Stimulated activated CD4-positive, alpha-beta T cell treated with anti-CD3 and anti-CD28 coated beads, Interleukin-1b, Interleukin-23, amount 100 ng/mL, for 48 hours (primary cell): ENCODE results near the gene SMPD1.
"Not testable (repeated sequence)": the region's sequence is repeated elsewhere in the genome, so short reads cannot be mapped to it uniquely, and the experiment has no call there.

Experiments used
- DNase-seq: peaks from one replicate; pipeline ENCODE4 v3.0.0-alpha.2; 2020

The SMPD1 gene

DNA sequence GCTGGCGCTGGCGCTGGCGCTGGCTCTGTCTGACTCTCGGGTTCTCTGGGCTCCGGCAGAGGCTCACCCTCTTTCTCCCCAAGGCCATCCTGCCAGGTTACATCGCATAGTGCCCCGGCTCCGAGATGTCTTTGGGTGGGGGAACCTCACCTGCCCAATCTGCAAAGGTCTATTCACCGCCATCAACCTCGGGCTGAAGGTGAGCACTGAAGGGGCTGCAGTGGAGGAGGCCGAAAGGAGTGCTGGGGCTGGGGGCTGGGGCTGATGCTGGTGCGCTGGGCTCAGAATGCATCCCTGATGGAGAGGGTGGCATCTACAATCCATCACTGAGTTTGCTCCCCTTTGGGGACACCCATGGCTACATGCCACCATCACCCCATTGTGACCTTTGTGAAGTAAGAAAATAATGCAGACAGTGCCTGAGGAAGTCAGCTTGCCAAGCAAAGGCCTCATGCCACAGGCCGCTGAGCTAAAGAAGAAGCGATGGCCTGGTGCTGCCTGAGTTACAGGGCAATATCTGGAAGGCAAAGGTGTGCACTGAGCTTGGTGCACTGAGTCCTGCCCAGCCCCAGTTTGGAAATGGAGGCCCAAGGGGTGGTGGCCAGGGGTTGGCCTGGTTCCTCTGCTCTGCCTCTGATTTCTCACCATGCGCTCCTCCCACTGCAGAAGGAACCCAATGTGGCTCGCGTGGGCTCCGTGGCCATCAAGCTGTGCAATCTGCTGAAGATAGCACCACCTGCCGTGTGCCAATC is 620 bp downstream of the SMPD1 start:
- DNase-seq, result no peak

DNA sequence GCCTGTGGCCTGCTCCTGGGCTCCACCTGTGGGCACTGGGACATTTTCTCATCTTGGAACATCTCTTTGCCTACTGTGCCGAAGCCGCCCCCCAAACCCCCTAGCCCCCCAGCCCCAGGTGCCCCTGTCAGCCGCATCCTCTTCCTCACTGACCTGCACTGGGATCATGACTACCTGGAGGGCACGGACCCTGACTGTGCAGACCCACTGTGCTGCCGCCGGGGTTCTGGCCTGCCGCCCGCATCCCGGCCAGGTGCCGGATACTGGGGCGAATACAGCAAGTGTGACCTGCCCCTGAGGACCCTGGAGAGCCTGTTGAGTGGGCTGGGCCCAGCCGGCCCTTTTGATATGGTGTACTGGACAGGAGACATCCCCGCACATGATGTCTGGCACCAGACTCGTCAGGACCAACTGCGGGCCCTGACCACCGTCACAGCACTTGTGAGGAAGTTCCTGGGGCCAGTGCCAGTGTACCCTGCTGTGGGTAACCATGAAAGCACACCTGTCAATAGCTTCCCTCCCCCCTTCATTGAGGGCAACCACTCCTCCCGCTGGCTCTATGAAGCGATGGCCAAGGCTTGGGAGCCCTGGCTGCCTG is 1.4 kb downstream of the SMPD1 start:
- DNase-seq, result no peak

DNA sequence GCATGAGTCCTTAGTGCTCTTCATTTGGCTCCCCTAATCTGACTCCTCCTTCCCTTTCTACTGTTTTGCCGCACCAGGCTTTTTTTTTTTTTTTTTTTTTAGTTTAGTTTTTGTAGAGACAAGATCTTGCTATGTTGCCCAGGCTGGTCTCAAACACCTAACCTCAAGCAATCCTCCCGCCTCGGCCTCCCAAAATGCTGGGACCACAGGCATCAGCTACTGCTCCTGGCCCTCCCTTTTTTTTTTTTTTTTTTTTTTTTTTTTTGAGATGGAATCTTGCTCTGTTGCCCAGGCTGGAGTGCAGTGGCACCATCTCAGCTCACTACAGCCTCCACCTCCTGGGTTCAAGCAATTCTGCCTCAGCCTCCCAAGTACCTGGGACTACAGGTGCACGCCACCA is 2.0 kb downstream of the SMPD1 start:
- not testable (repeated sequence) for DNase-seq

DNA sequence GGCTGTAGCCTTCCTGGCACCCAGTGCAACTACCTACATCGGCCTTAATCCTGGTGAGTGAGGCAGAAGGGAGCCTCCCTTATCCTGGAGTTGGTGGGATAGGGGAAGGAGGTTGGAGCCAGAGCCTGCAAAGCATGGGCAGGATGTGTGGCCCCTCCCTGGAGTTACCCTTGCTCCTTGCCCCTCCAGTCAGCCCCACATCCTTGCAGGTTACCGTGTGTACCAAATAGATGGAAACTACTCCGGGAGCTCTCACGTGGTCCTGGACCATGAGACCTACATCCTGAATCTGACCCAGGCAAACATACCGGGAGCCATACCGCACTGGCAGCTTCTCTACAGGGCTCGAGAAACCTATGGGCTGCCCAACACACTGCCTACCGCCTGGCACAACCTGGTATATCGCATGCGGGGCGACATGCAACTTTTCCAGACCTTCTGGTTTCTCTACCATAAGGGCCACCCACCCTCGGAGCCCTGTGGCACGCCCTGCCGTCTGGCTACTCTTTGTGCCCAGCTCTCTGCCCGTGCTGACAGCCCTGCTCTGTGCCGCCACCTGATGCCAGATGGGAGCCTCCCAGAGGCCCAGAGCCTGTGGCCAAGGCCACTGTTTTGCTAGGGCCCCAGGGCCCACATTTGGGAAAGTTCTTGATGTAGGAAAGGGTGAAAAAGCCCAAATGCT is 3.9 kb downstream of the SMPD1 start:
- DNase-seq, result no peak

DNA sequence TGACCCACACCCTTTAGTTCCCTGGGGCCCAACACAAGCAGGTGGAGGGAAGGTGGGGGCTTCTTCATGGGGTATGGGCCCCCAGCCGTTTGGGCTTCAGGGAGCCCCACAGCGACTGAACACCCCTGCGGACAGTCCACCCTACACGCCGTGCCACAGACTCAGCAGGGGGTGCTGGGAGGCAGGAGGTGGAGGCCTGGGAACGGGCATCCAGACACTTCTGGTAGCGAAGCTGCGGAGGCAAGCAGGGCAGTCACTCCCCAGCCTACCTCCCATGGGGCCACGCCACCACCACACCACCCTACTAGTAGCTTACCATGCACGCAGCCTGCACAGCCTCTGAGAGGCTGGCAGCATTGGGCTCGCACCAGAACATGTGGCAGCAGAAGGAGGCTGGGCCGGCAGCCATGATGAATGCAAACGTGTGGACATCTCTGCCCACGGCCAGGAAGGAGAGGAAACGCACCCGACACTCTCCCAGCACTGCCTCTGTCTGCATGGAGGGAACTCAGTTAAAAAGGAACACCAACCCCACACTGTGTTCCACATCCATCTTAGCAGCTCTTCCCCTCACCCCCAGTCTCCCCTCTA is 5.3 kb downstream of the SMPD1 start:
- DNase-seq, result no peak

DNA sequence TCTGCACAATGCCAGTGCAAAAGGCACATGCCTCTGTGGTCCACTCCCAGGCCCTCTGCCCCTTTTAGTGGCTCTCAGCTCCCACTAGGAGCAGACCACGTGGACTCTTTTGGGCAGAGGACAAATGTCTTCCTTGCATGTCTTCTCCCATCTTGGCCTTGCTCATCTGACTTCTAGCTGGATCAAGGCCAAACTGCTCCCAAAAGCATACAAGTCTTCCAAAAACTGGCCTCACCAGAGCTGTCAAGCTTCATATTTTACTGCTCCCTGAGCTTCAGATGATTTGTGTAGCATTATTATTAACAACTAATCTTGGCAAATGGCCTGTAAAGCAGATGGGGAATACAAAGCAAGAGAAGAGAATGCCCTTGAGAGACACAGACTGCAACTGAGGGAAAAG is 6.9 kb downstream of the SMPD1 start:
- no peak for DNase-seq

DNA sequence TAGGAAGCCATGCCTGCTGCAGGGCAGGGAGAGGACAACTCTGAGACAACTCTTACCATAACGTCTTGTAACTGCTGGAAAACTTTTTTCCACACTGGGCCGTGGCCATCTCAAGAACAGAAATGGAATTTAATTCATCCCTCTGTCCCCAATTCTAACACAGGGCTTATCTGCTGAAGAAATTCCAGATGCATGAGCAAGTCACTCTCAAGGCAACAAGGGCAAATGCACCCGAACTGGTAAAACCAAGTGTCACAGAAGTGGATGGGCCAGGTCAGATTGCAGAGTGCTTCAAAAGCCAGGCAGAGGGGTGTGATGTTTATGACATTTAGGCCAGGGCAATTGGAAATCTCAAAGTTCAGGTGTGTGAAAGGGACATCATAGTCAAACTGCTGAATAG is 7.4 kb downstream of the SMPD1 start:
- no peak for DNase-seq

DNA sequence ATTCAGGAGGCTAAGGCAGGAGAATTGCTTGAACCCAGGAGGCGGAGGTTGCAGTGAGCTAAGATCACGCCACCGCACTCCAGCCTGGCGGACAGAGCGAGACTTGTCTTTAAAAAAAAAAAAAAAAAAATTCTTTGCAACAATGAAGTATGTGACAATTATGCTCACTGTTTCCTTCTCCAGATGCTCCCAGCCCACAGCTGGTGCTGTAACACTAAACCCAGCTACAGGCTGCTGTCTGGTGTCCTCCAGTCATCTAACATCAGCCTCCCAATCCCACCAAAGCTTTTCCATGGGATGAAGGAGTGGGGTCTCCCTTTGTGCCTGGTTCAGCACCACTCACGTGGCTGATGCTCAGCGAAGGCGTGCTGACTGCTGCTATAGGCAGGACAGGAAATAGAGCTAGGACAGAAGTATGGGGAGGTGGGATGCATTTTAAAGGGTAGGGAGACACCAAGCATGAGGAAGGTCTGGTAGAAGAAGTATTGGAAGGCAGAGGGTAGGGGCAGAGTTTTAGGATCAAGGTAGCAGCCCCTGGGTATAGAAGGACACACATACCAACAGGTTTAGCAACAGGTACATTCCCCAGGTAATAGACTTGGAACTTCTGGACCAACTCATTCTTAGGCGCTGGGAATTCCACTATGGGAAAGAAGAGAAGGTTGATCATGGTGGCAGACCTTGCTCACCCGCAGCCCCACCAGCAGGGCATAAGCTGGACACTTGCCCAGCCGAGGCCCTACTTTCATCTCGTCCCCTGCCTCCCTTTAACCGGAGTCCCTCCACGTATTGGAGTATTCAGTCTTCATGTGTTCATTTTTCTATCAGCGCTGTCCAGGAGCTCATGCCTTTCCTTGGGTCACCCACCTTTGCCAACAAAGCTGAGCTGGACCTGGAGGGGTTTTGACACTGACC is 10.4 kb downstream of the SMPD1 start:
- DNase-seq, result no peak

DNA sequence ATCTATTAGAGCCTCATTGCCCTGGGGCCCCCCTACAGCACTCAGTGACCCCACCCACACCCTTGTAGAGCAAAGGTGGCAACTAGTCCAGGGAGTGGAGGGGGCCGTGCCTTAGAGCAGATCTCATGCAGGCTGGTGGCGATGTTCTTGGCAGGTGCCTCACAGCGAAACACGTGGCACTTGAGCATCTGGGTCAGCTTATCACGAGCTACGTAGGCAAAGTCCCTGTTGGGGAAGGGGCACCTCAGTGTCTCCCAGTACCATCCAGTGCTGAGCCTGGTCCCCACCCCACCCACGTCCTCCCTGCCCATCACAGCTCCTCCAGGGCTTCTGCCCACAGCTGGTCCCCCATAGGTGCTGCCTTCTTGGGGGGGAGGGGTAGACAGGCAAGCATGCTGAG is 11.2 kb downstream of the SMPD1 start:
- no peak for DNase-seq

DNA sequence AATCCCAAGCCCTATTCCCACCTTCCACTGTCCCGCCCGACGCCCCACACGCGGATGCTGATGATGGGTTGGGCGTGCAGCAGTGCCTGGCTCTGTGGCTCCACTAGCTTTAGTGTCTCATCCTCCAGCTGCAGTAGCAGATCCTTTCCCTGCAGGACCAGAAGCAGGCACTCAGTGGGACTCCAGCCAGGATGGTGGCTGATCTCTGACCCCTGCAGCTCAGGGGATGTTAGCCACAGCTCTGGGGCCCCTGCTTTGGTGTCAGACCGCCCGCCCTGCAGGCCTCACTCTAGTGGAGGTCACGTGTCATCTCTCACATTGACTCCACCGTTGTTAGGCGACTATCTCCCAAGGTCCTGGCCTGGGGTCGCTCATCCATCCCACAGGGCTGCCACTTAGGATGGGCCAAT is 11.8 kb downstream of the SMPD1 start:
- peak; percentile 27 for DNase-seq

DNA sequence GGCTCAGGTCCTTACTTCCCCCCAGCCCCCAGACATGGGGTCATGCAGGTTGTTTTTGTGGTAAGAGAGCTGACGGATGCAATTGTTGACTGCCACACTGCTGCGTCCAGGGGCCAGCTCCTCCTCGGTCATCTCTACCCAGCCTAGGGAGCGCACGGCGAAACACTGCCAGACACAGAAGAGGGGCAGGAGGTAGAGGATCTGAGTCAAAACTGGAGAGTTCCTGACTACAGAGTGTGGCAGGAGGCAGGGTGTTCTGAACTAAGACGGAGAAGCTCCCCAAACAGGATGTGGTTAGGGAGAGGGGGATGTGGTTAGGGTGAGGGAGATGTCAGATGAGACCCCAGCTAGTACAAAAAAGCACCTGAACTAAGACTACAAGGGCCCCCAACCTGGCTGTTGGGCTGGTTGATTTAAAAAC is 12.3 kb downstream of the SMPD1 start:
- peak; percentile 74 for DNase-seq

DNA sequence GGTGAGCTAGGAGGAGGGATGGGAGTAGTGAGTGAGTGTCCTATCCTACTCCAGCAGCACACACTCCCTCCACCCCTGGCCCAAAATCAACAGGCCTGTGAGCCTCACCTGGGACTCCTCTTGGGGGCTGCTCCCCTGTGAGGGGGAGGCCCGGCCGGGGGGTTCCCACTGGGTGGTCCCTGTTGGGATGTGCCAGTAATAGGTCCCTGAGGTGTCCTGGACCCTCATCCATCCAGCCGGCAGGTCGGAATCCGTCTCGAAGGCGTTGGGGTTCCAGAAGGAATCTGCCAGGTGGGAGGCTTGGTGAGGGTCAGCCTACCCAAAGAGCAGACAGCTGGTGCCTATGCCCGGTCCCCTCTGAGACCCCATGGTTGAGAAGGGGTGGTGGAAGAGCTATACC is 13.3 kb downstream of the SMPD1 start:
- no peak for DNase-seq

DNA sequence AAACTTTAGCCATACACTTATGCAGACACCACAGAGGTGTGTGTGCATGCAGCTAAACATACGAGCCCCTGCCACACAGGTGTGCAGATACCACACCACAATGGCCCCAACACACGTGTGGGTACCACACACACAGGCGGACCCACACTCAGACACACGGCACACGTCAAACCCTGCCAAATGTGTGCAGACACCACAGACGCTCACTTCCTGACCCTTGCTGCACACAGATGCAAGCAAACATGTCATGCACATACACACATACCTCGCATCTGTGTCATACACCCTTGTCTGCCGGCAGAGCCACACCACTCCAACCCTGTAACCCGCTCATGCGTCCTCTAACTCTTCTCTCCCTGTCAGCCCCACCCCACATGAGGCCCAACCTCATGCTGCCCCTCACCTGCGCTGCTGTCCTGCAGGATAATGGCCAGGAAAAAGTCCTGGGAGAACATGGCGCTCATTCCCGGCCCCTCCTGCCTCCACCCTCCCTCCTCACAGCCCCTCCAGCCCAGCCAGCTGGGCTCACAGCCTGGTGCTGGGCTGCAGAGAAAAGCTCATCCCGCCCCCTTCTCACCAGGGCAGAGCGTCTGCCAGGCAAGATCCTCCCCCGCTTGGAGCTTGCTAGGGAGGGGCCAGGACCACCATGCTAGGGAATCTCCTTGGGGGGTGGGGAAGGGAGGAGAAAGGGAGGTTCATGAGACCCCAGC is 14.2 kb downstream of the SMPD1 start:
- DNase-seq, result peak; percentile 31

DNA sequence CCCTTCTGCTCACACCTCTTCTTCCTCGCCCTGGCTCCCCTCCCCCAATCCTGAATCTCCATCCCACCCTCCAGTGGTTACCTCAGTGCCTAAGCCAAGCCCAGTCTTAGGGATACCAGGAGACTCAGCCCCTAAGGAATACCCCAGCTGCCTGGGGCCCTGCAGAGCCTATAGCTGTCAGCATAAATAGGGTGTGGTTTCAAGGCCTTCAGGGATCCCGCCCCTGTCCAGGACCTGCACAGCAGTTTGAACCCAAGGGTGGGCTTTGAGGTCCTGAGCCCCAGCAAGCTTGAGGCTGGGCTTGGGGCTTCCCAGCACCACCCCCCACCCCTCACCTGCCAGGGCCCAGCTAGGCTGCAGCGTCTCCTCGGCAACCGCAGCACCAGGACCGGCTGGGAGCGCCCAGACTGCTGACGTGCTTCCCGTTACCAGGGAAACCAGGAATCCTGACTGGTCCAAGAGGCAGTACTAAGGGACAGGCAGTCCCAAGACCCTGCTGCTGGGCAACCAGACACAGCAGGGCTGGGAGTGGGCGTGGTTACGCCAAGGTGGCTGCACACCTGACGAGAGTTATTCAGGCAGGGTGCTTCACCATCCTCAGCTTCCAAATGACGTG is 14.9 kb downstream of the SMPD1 start:
- no peak for DNase-seq

DNA sequence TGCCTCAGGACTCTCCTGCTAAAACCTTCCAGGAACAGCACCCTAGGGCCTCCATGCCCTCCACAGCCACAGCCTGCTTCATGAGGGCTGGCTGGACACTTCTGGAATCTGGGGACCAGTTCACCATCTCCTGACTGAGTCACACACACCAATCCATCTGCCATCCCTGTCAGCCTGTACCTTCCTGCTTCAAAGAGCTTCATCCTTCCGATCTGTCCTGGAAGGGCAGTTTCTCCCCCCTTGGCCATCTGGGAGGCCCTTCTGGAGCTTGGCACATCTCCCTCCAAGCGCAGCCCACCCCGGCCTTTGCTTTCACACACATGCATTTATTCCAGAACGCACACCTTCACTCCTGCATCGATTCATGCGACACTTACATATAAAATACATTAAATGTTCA is 15.6 kb downstream of the SMPD1 start:
- DNase-seq, result no peak

DNA sequence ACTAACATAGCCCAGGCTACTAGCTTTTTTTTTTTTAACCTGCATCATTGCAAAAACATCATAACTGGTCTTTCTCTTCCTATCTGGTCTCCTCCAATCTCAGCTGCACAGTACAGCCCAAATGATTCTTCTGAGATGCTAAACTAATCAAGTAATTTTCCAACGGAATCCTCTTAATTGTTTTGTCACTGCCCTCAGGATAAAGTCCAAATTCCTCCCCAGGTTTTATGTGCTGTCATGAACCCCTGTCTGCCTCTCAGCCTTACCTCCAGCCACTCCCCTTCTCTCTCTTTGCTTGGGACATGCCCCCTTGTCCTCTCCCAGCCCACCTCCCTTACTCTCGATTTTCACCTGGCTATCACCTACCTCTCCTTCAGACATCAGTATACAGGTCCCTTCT is 16.1 kb downstream of the SMPD1 start:
- DNase-seq, result no peak

DNA sequence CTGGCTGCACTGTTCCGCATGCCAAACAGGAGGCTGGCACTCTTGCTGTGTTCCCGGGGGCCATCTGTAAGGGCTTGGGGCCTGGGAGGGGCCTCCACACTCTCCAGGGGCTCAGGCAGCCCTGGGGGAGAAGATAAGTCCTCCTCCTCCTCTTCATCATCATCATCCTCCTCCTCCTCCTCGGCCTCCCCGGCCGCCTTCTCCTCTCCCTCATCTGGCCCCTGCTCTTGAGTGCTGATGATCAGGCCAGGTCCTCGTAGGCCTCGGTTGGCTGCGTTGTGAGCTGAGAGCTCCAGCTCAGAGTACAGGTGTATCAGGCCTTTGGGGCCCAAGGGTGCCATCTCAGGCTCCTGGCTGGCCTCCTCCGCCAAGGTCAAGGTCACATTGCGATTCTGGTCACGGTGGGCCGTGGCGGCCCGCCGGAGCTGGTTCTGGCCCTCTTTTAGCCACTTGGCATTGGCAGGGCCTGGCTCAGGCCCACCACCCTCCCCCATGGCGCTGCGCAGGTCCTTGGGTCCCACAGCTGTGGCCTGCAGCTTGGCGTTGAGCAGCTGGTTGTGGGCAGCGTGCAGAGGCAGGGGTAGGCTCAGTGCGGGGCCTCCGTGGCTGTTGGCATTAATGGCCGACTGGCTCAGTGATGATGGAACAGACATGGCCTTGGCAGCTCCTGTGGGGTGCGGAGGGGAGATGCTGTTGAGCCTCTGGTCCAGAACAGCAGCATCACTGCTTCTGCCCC is 20.6 kb downstream of the SMPD1 start:
- no peak for DNase-seq

DNA sequence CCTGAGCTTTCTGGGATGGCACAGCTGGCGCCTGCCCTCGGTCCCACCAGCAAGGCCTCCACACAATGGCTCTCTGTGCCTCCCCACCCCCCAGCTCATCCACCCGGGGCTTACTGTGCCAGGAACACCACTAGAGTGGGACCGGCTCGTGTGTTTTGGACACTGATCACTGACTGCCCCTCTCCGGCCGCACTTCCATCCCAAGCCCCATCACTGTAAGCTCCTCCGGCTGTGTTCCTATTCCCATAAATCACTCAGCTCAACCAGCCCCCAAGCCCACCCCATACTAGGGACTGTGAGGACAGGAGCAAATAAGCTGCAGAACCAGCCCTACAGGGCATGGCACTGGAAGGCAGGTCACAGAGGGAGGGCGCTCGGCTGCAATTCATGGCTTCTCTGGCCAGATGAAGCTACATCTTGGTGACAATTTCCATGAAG is 21.3 kb downstream of the SMPD1 start:
- no peak for DNase-seq

DNA sequence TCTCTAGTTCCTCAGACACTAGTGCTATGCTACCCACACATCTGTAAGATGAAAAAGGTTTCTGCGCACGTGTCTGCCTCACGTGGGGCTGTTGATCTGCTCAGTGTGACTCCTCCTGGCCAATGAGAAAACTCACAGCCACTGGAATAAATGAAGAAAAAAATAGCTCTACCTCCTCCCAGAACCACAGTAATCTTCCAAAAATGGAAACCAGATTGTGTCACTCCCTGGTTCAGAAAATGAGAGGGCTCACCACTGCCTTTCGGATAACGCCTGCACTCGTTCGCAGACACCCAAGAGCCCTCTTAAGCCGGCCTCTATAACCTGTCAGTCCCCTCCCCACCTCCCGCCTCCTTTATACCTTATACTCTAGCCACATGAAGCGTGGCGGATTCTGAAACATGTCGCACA is 23.5 kb downstream of the SMPD1 start:
- peak; percentile 82 for DNase-seq

DNA sequence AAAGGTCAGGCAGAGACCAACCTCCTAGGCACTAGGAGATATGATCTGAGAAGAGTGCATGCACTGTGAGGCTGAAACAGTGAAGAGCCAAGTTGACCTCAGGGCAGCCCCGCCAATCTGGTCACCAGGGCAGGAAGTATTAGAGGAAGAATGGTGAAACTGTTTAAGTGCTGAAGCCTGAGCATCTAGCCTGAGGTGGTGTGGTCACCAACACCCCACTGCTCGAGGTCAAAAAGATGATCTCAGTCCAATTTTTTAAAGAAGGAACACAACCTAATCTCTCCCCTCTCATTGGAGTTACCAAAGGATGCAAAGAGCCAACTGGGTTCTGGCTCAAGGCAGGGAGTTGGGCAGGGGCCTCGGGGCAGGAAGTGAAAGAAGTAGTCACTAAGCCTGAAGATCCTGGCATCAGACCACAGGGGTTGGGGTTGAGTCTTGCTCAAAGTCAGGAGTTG is 24.6 kb downstream of the SMPD1 start:
- peak; percentile 56 for DNase-seq

DNA sequence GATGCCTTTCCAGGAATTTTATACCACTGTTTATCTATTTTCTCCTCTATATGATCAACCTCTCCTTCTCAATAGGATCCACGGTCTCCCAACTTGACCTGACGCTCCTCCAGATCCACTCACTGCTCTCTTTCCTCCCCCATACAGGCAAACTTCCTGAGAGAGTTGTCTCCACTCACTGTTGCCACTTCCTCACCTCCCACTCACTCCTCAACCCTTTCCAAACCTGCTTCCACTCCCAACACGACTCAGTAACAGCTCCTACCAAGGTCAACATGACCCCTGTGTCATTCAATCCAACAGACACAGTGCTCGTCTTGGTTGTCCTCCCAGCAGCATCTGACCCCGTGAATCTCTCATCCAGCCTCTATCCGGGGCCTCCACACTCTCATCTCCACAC is 25.5 kb downstream of the SMPD1 start:
- no peak for DNase-seq
